ENCODE results near the gene IQCK. TPM values are rescaled to one million over a fixed set of nuclear protein-coding genes. Genes with fewer than 3 reads are reported as not detected.

Gene IQCK
- total and polyA plus RNA-seq, 5 experiments from 2014 or later: 1.7 to 3.1 (median 2.3) TPM

DNA sequence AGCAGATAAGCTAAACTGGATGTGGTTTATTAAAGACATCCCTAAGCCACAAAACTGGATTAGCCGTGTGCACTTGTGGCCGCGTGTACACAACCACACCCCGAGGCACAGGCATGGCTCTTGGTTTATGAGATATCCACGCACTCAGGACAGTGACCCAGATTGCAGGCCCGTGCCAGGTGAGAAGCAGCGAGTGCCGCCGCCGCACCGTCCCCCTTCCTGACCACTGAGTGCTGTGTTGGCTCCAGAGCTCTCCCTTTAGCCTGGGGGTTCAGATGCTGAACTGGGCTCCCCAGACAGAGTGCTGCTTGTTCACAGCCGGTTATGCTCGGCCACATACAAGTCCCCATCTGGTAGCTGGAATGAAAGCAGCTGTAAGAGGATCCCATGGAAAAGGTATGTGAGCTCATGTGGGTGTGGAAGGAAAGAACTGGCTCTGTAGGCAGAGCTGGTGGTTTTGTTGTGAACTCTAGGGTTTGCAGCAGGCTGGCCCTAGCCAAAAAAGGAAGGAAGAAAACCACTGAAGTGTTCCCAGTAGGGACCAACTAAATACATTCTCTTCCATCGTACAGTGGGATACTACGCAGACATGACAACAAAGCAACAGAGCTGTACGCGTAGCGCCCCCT is 29.6 kb upstream of the IQCK start:
- POLR2A ChIA-PET: interaction anchor here (1.0 kb wide), 1 partner anchor 8 kb away, joined by 6 read pairs; no protein-coding TSS in a partner anchor
- Mint-ChIP-seq H3K36me3 (peaks cover 20 to 83% (median 36%) of the 10 kb centered on the region in 3 donors), H3K27me3 (no peaks in the 10 kb centered on the region), H3K4me3 (no peak overlapping the region), H3K27ac (peak overlapping the region in 1 of 10 donors; percentile 52), H3K4me1 (peaks cover 0 to 22% (median 8%) of the 10 kb centered on the region in 4 donors), H3K9me3 (peaks cover 0 to 7% (median 3%) of the 10 kb centered on the region in 9 donors)
- no peak for DNase-seq
- ATAC-seq: no peak

DNA sequence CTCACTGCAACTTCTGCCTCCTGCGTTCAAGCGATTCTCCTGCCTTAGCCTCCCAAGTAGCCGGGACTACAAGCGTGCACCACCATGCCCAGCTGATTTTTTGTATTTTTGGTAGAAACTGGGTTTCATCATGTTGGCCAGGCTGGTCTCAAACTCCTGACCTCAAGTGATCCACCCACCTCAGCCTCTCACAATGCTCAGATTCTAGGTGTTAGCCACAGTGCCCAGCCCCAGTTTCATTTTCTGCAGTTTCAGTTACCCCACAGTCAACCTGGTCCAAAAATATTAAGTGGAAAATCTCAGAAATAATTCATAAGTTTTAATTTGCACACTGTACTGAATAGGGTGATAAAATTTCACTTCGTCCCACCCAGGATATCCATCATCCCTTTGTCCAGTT is 28.7 kb upstream of the IQCK start:
- POLR2A ChIA-PET: no interaction called here
- DNase-seq (no peak), ATAC-seq (no peak)
- Mint-ChIP-seq H3K27ac (peak overlapping the region in 1 of 10 donors; percentile 41), H3K27me3 (no peaks in the 10 kb centered on the region), H3K36me3 (peaks cover 18 to 77% (median 28%) of the 10 kb centered on the region in 3 donors), H3K4me3 (no peak overlapping the region), H3K9me3 (peaks cover 0 to 7% (median 2%) of the 10 kb centered on the region in 9 donors), H3K4me1 (peaks cover 4 to 27% (median 10%) of the 10 kb centered on the region in 4 donors)

DNA sequence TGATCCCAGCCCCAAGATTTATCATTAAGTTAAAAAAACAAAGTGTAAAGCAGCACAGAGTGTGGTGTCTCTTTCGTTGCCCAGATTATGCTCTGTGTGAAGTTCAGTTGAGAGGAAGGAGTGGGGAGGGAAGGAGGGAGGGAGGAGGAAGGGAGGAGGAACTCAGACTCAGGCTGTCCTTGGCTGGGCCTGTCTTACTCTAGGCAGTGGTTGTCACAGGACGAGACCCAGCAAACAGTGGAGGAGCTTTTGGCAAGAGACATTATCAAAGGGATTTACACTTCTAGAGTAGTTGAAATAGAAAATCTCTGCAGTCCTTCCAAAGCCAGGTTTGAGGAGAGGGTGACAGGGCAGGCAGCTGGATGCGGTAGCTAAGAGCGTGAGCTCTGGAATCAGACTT is 27.9 kb upstream of the IQCK start:
- Mint-ChIP-seq H3K9me3 (peaks cover 0 to 5% (median under 1%) of the 10 kb centered on the region in 9 donors), H3K27ac (peak overlapping the region in 6 of 10 donors; percentile 2 to 41 (median 14)), H3K4me3 (no peak overlapping the region), H3K36me3 (peaks cover 10 to 69% (median 21%) of the 10 kb centered on the region in 3 donors), H3K4me1 (peaks cover 4 to 29% (median 14%) of the 10 kb centered on the region in 4 donors), H3K27me3 (no peaks in the 10 kb centered on the region)
- POLR2A ChIA-PET: no interaction called here
- ATAC-seq: no peak
- DNase-seq: no peak

DNA sequence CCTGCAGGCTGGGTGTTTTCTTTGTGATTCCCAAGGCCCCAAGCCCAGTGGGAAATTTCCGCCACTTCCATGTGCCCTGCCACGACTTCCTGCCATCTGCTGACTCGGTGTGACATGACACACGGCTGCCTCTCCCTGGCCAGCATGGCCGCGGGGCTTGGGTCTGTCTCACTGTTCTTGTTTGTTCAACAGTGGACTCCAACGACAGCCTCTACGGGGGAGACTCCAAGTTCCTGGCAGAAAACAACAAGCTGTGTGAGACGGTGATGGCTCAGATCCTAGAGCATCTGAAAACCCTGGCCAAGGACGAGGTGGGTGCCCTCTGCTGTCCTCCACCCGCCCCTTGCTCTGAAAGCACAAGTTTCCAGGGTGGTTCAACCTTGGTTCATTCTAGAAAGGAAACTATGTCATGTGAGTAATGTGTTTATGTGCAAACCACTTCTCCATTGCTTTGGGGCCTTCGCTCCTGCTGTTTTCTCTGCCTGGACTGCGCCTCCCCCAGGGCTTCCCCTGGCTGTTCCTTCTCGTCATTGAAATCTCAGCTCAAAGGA is 26.8 kb upstream of the IQCK start:
- peaks cover 4 to 59% (median 11%) of the 10 kb centered on the region in 3 donors for H3K36me3 Mint-ChIP-seq
- ATAC-seq: no peak
- no peak overlapping the region for H3K4me3 Mint-ChIP-seq
- peaks cover 5 to 38% (median 22%) of the 10 kb centered on the region in 4 donors for H3K4me1 Mint-ChIP-seq
- H3K9me3 Mint-ChIP-seq: peaks cover 0 to 3% (median 0%) of the 10 kb centered on the region in 9 donors
- no peak for DNase-seq
- H3K27me3 Mint-ChIP-seq: no peaks in the 10 kb centered on the region
- peak overlapping the region in 4 of 10 donors; percentile 14 to 83 (median 48) for H3K27ac Mint-ChIP-seq
- POLR2A ChIA-PET: no interaction called here

DNA sequence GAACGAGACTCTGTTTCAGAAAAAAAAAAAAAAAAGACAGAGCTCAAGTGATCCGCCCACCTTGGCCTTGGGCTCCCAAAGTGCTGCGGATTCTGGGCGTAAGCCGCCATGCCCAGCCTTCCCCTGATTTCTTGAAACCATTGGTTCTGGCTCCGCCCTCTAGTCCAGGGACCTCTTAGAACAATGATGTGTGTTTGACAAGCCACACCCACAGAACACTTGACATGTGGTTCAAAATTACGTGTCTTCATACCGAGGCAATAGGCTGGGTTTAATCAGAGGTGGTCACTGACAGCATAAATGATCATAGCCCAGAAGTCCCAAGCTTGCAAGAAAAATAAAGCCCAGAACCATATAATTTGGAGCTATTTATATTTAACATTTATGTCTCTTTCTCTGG is 23.1 kb upstream of the IQCK start:
- Mint-ChIP-seq H3K4me3 (peak overlapping the region in 2 of 10 donors; percentile 18 to 39), H3K27ac (peak overlapping the region in 7 of 10 donors; percentile 48 to 89 (median 82)), H3K4me1 (peaks cover 16 to 53% (median 45%) of the 10 kb centered on the region in 4 donors), H3K9me3 (no peaks in the 10 kb centered on the region), H3K27me3 (no peaks in the 10 kb centered on the region), H3K36me3 (peaks cover 0 to 42% (median 8%) of the 10 kb centered on the region in 3 donors)
- POLR2A ChIA-PET: interaction anchor here (0.6 to 1.8 kb wide), 4 partner anchors 12 to 192 kb away, joined by 3 to 6 read pairs (median 3); no protein-coding TSS in a partner anchor
- ATAC-seq (no peak), DNase-seq (no peak)

DNA sequence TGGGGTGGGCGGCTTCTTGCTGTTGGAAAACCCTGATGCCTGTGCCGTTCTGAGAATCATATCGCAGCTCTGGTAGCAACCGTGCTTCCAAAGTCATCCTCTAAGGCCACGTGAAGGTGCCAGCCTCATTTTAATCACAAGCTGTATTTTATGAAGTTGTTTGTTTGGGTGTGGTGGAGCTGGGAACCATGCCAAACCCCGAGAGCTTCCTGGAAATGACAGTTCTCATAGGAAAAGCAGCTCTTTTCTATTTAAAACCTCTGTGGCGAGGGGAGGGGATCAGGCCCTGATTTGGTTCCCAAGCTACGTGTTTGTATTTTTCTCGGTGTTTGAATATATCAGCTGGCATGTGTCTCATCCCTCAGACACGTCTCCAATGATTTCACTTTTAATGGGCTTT is 21.7 kb upstream of the IQCK start:
- peaks cover 0 to 50% (median 16%) of the 10 kb centered on the region in 3 donors for H3K36me3 Mint-ChIP-seq
- peaks cover 18 to 50% (median 44%) of the 10 kb centered on the region in 4 donors for H3K4me1 Mint-ChIP-seq
- POLR2A ChIA-PET: interaction anchor here (0.8 to 1.8 kb wide), 3 partner anchors 8 to 23 kb away, joined by 5 to 6 read pairs (median 6); no protein-coding TSS in a partner anchor
- ATAC-seq: peak; percentile 70 to 79
- peak overlapping the region; percentile 83 to 97 (median 90) for H3K27ac Mint-ChIP-seq
- H3K4me3 Mint-ChIP-seq: peak overlapping the region; percentile 34 to 77 (median 68)
- no peaks in the 10 kb centered on the region for H3K27me3 Mint-ChIP-seq
- H3K9me3 Mint-ChIP-seq: no peaks in the 10 kb centered on the region
- peak; percentile 9 to 74 (median 40) for DNase-seq

DNA sequence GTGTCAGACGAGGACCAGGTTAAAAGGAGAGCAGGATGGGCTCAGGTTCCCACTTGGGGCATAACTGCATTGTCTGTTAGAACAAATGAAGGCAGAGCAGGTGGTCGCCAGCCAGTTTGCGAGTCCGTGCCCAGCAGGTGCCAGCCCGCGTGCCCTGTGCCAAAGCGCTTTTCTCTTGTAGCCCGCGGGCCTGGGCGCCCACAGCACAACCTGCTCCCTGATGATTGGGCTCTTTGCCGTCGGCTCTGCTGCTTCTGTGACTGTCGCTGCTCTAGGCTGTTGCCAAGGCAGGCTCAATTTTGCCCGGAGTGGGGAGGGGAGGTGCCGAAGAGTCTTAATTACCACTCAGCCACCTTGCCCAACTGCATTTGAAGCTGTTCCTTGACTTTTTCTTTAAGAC is 21.1 kb upstream of the IQCK start:
- no peaks in the 10 kb centered on the region for H3K9me3 Mint-ChIP-seq
- peak overlapping the region in 8 of 10 donors; percentile 61 to 77 (median 72) for H3K4me3 Mint-ChIP-seq
- DNase-seq (peak in 1 of 10 donors; percentile 37), ATAC-seq (peak; percentile 27 to 36)
- H3K27ac Mint-ChIP-seq: peak overlapping the region; percentile 83 to 97 (median 90)
- POLR2A ChIA-PET: interaction anchor here (1.6 to 1.8 kb wide), 2 partner anchors 9 to 10 kb away, joined by 6 read pairs; no protein-coding TSS in a partner anchor
- H3K27me3 Mint-ChIP-seq: no peaks in the 10 kb centered on the region
- peaks cover 18 to 49% (median 44%) of the 10 kb centered on the region in 4 donors for H3K4me1 Mint-ChIP-seq
- peaks cover 0 to 48% (median 12%) of the 10 kb centered on the region in 3 donors for H3K36me3 Mint-ChIP-seq

DNA sequence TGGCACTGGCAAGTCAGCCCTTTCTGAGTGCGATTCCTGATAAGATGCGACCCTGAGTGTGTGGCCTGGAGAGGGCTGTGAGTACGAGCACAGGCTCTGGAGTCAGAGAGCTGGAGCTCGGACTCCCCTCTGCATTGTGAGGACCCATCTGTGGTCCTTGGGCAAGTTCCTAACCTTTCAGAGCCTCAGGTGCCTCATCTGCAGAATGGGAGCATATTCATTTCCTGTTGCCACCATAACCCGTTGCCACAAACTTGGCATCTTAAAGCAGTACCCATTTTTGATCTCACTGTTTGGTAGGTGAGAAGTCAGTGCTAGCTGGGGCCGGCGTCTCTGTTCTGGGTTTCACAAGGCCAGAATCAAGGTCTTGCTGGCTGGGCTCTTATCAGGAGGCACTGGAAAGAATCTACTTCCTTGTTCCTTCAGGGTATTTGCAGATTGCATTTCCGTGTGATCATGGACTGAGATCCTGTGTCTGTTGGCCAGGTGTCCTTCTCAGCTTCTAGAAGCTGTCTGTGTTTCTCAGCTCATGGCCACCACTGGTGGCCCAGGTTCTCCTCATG is 20.2 kb upstream of the IQCK start:
- H3K4me3 Mint-ChIP-seq: peak overlapping the region in 7 of 10 donors; percentile 36 to 73 (median 62)
- no peaks in the 10 kb centered on the region for H3K27me3 Mint-ChIP-seq
- H3K4me1 Mint-ChIP-seq: peaks cover 18 to 49% (median 44%) of the 10 kb centered on the region in 4 donors
- peak overlapping the region; percentile 67 to 97 (median 92) for H3K27ac Mint-ChIP-seq
- DNase-seq: no peak
- H3K36me3 Mint-ChIP-seq: peaks cover 0 to 49% (median 18%) of the 10 kb centered on the region in 3 donors
- ATAC-seq: no peak
- H3K9me3 Mint-ChIP-seq: no peaks in the 10 kb centered on the region
- POLR2A ChIA-PET: interaction anchor here (1.4 kb wide), 1 partner anchor 19 kb away, joined by 3 read pairs; no protein-coding TSS in a partner anchor

DNA sequence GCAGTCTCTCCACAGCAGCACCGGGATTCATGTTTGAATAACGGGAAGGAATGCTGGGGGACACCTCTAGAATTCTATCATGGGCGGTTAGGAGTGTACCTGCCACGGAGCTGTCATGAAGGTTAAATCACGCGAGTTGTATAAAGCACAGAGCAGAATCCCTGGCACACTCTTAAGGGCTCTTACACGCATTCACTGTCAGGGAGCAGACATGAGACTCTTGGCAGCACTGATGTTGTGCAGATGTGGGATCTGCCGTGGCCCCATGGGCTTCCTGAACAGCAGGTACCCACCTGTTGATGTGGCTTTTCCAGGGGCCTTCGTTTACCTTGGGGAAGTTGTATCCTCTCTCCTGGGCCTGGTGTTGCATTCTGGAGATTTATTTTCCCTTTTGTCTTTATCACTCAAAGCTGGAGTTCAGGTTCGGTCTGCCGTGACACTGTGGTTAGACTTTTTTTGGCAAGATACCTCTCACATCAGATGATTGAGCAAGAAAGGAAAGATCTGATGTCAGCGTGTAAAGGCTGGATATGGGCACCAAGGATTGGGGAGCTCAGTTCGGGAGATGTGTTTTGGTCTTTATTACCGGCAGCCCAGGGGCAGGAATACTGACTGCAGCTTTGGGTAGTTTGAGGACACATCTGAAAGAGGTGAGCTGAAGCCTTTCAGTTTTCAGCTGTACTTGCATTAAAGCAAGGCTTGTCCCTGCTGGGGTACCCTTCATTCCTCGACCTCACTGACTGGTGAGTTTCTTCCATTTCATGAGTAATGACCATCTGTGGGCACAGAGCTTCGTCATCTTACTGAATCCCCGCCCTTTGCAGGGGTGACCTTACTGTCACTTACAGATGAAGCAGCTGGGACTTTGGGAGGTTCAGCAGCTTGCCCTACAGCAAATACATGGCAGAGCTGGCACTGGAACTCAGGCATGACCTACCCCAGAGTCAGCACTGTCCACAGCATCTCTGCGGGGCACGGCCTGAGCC is 19.3 kb upstream of the IQCK start:
- H3K9me3 Mint-ChIP-seq: no peaks in the 10 kb centered on the region
- H3K4me3 Mint-ChIP-seq: peak overlapping the region in 8 of 10 donors; percentile 36 to 65 (median 58)
- no peaks in the 10 kb centered on the region for H3K27me3 Mint-ChIP-seq
- DNase-seq: no peak
- POLR2A ChIA-PET: interaction anchor here (1.4 kb wide), 1 partner anchor 18 kb away, joined by 3 read pairs; no protein-coding TSS in a partner anchor
- H3K36me3 Mint-ChIP-seq: peaks cover 0 to 53% (median 22%) of the 10 kb centered on the region in 3 donors
- peak overlapping the region; percentile 69 to 97 (median 88) for H3K27ac Mint-ChIP-seq
- peaks cover 18 to 50% (median 44%) of the 10 kb centered on the region in 4 donors for H3K4me1 Mint-ChIP-seq
- ATAC-seq: no peak

DNA sequence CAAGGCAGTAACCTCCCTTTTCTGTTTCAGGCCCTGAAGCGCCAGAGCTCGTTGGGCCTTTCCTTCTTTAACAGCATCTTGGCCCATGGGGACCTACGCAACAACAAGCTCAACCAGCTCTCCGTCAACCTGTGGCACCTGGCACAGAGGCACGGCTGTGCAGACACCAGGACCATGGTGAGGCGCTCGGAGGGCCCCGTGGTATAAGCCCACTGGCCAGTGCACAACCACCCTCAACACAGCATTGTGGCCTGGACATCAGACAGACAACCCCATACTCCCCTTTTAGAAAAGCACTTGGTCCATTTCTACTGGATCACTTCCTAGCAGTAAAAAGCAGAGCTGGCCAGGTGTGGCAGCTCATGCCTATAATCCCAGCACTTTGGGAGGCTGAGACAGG is 18.6 kb upstream of the IQCK start:
- no peak for DNase-seq
- Mint-ChIP-seq H3K4me3 (no peak overlapping the region), H3K9me3 (no peaks in the 10 kb centered on the region), H3K36me3 (peaks cover 0 to 57% (median 24%) of the 10 kb centered on the region in 3 donors), H3K27me3 (no peaks in the 10 kb centered on the region), H3K27ac (peak overlapping the region in 7 of 10 donors; percentile 55 to 88 (median 69)), H3K4me1 (peaks cover 17 to 45% (median 41%) of the 10 kb centered on the region in 4 donors)
- POLR2A ChIA-PET: no interaction called here
- ATAC-seq: no peak

DNA sequence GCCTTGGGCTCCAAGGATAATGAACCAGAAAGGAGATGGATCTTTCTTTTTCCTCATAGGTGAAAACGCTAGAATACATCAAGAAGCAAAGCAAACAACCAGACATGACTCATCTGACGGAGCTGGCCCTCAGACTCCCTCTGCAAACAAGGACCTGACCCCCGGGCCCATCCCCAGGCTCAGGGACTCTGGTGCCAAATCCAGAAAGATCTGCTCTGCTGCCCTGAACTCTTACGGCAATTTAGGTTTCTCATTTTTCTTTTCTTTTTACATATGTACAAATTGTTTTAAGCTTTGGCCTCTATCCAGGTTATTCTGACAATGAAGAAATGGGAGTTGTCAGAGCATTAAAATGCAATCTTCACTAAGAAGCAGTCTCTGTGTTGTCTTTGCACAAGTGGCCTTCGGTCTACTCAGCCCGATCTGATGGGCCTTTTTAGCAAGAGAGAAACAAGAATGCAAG is 17.7 kb upstream of the IQCK start:
- POLR2A ChIA-PET: no interaction called here
- Mint-ChIP-seq H3K4me1 (peaks cover 16 to 41% (median 36%) of the 10 kb centered on the region in 4 donors), H3K27me3 (no peaks in the 10 kb centered on the region), H3K36me3 (peaks cover 0 to 66% (median 30%) of the 10 kb centered on the region in 3 donors), H3K27ac (peak overlapping the region in 8 of 10 donors; percentile 11 to 74 (median 68)), H3K4me3 (no peak overlapping the region), H3K9me3 (no peaks in the 10 kb centered on the region)
- ATAC-seq (no peak), DNase-seq (no peak)

Measured in naive thymus-derived CD8-positive, alpha-beta T cell (primary cell).